H1 (cell line): ENCODE data around the gene MTR.

Source experiments
- EGR1 ChIP-seq: IDR thresholded peaks from 2 replicates; pipeline ENCODE4 v1.6.1; 2011; ENCODE audit warnings: low read depth, low read length, borderline replicate concordance
- KDM1A ChIP-seq: fragments of 200-600, 300-600 bp; sonication (generic); IDR thresholded peaks from 2 replicates; pipeline ENCODE4 v1.7.1; 2016; ENCODE audit warnings: mild to moderate bottlenecking, low read length, borderline replicate concordance
- MAFK ChIP-seq: IDR thresholded peaks from 2 replicates; pipeline ENCODE4 v1.6.1; 2012; ENCODE audit warnings: low read depth, mild to moderate bottlenecking, improper control_type of control experiment, low read length
- POLR2A ChIP-seq, 2 experiments: IDR thresholded peaks; 1 replicate in 1 of 2; 2 replicates in 1 of 2; pipeline ENCODE4 v1.6.1; 2011; ENCODE audit warnings: low read depth in 2 of 2, low read length in 2 of 2, mild to moderate bottlenecking in 2 of 2; ENCODE audit errors: control extremely low read depth in 1 of 2
- POLR2AphosphoS5 ChIP-seq: IDR thresholded peaks from 2 replicates; pipeline ENCODE4 v1.6.1; 2011; ENCODE audit warnings: low read depth, low read length
- RBBP5 ChIP-seq: IDR thresholded peaks from 2 replicates; pipeline ENCODE4 v1.7.1; 2012; ENCODE audit warnings: low read depth, mild to moderate bottlenecking, inconsistent platforms, low read length, moderate library complexity, borderline replicate concordance
- ZNF274 ChIP-seq: IDR thresholded peaks from 2 replicates; pipeline ENCODE4 v1.7.0; 2012; ENCODE audit warnings: low read length, borderline replicate concordance; ENCODE audit errors: extremely low read depth
- TF ChIP-seq, protein P1 (sequence below): IDR thresholded peaks from 2 replicates; pipeline ENCODE4 v1.6.1; 2012; ENCODE audit warnings: inconsistent platforms
- TF ChIP-seq, protein P2 (sequence below), 3 experiments: IDR thresholded peaks; 1 replicate in 2 of 3; 2 replicates in 1 of 3; pipeline versions ENCODE4 v1.5.1 to v1.6.1; 2011; ENCODE audit warnings: low read length in 3 of 3, mild to moderate bottlenecking in 3 of 3, inconsistent platforms in 2 of 3, low read depth in 1 of 3, moderate library complexity in 1 of 3; ENCODE audit not compliant: insufficient read depth in 1 of 3; ENCODE audit errors: control extremely low read depth in 1 of 3

DNA sequence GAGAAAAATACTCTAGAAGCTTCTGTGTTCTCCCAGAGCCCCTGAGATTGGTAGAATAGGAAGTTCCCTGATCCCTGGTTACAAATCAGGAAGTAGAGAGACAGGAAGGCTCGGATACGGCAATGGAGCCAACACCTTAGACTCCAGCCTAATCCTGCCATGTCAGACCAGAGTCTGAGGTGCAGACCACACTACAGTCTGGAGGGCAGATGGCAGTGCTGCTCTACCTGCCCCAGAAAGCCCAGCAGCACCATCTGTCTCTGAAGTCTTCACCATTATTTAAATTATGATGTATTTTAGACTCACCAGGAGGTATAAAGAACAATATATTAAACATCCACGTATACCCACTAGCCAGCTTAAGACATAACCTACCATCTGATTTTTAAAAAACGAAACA is 93.0 kb downstream of the MTR start:
- TF ChIP-seq, protein P1, sequence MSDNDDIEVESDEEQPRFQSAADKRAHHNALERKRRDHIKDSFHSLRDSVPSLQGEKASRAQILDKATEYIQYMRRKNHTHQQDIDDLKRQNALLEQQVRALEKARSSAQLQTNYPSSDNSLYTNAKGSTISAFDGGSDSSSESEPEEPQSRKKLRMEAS = no peak
- TF ChIP-seq, protein P2, sequence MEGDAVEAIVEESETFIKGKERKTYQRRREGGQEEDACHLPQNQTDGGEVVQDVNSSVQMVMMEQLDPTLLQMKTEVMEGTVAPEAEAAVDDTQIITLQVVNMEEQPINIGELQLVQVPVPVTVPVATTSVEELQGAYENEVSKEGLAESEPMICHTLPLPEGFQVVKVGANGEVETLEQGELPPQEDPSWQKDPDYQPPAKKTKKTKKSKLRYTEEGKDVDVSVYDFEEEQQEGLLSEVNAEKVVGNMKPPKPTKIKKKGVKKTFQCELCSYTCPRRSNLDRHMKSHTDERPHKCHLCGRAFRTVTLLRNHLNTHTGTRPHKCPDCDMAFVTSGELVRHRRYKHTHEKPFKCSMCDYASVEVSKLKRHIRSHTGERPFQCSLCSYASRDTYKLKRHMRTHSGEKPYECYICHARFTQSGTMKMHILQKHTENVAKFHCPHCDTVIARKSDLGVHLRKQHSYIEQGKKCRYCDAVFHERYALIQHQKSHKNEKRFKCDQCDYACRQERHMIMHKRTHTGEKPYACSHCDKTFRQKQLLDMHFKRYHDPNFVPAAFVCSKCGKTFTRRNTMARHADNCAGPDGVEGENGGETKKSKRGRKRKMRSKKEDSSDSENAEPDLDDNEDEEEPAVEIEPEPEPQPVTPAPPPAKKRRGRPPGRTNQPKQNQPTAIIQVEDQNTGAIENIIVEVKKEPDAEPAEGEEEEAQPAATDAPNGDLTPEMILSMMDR (IDR thresholded peaks at IDR 0.05; ENCODE audit: control extremely low read depth in 1 of 3, insufficient read depth in 1 of 3, low read depth in 1 of 3, low read length in 3 of 3) = peak; percentile 10 to 17 (median 11); a peak in 2 of 4 replicates
- TF ChIP-seq POLR2A (IDR thresholded peaks at IDR 0.05; ENCODE audit: control extremely low read depth in 1 of 2, low read depth in 2 of 2, low read length in 2 of 2) (no peak), RBBP5 (no peak), POLR2AphosphoS5 (no peak), KDM1A (no peak), MAFK (no peak), ZNF274 (no peak), EGR1 (no peak)
